SK-N-SH (cell line): Measurements from ENCODE around the gene EXOC6. TPM values are rescaled to one million over a fixed set of nuclear protein-coding genes. Genes with fewer than 3 reads are reported as not detected.

Source experiments
- CTCF ChIA-PET: fragments of 300-600, 350-600 bp; formaldehyde crosslinking; extraction: SDS; loops from one replicate; lab custom pipeline; 2021; lab: Yijun Ruan, JAX
- POLR2A ChIA-PET: fragments of 350-600 bp; sonication (Branson Sonifier 250); formaldehyde crosslinking; extraction: SDS; loops from one replicate; lab custom pipeline; 2020; ENCODE audit warnings: antibody characterized with exemption, inconsistent platforms; lab: Yijun Ruan, JAX
- DNase-seq: peaks from one replicate; pipeline ENCODE4 v3.0.0; 2012
- H2AFZ ChIP-seq: fragments of 200-600 bp; sonication (generic); 2 replicates; pipeline ENCODE4 v1.8.1; 2016; ENCODE audit warnings: antibody characterized with exemption, mild to moderate bottlenecking, low read depth
- H3F3A ChIP-seq: fragments of 200-600 bp; sonication (generic); replicated peaks from 2 replicates; pipeline ENCODE3; 2016; ENCODE audit warnings: antibody characterized with exemption, mild to moderate bottlenecking; ENCODE audit not compliant: insufficient read depth
- H3K27ac ChIP-seq, 2 experiments: fragments of 200-500 bp in 1 of 2; fragments of 200-600 bp in 1 of 2; sonication (Bioruptor generic) in 1 of 2; sonication (generic), shearing (Covaris generic) in 1 of 2; 2 replicates each; pipeline versions ENCODE4 v1.5.1 to v1.6.1; 2014 to 2016; ENCODE audit warnings: low read depth in 2 of 2, inconsistent platforms in 1 of 2, low read length in 1 of 2, mild to moderate bottlenecking in 1 of 2, mixed read lengths in 1 of 2
- H3K27me3 ChIP-seq: fragments of 200-600 bp; sonication (generic), shearing (Covaris generic); 2 replicates; pipeline ENCODE4 v1.6.1; 2016; ENCODE audit warnings: mixed run types; ENCODE audit not compliant: insufficient read depth
- H3K36me3 ChIP-seq, 2 experiments: fragments of 200-500 bp in 1 of 2; fragments of 200-600 bp in 1 of 2; sonication (Bioruptor generic) in 1 of 2; sonication (generic) in 1 of 2; replicated peaks in 1 of 2; 2 replicates each; pipeline versions ENCODE3 to v1.5.1; 2014 to 2016; ENCODE audit warnings: low read length in 1 of 2, mild to moderate bottlenecking in 1 of 2; ENCODE audit not compliant: insufficient read depth in 2 of 2, control insufficient read depth in 1 of 2
- H3K4me1 ChIP-seq, 2 experiments: fragments of 200-500 bp in 1 of 2; fragments of 200-600 bp in 1 of 2; sonication (Bioruptor generic) in 1 of 2; sonication (generic), shearing (Covaris generic) in 1 of 2; 2 replicates each; pipeline versions ENCODE4 v1.5.1 to v1.6.1; 2014 to 2016; ENCODE audit warnings: low read depth in 1 of 2, low read length in 1 of 2, mixed run types in 1 of 2; ENCODE audit not compliant: insufficient read depth in 2 of 2, control insufficient read depth in 1 of 2
- H3K4me2 ChIP-seq: fragments of 200-600 bp; sonication (generic), shearing (Covaris generic); 2 replicates; pipeline ENCODE4 v1.6.1; 2017; ENCODE audit warnings: mixed run types
- H3K4me3 ChIP-seq, 2 experiments: fragments of 200-500 bp in 1 of 2; fragments of 200-600 bp in 1 of 2; sonication (Bioruptor generic) in 1 of 2; sonication (generic), shearing (Covaris generic) in 1 of 2; 2 replicates each; pipeline versions ENCODE4 v1.5.1 to v1.8.1; 2014 to 2016; ENCODE audit warnings: low read depth in 2 of 2, inconsistent platforms in 1 of 2, low read length in 1 of 2, mild to moderate bottlenecking in 1 of 2, mixed read lengths in 1 of 2, moderate library complexity in 1 of 2
- H3K79me2 ChIP-seq: fragments of 200-600 bp; sonication (generic); 2 replicates; pipeline ENCODE4 v1.8.1; 2017; ENCODE audit warnings: mild to moderate bottlenecking; ENCODE audit not compliant: insufficient read depth
- H3K9ac ChIP-seq: fragments of 200-600 bp; sonication (generic); 2 replicates; pipeline ENCODE4 v1.6.1; 2017; ENCODE audit warnings: mixed run types
- H3K9me2 ChIP-seq: fragments of 200-600 bp; sonication (generic); 2 replicates; pipeline ENCODE4 v1.6.1; 2017; ENCODE audit warnings: mixed run types
- H3K9me3 ChIP-seq: fragments of 200-600 bp; sonication (generic); 2 replicates; pipeline ENCODE4 v1.6.1; 2017; ENCODE audit warnings: mixed run types, mild to moderate bottlenecking, moderate library complexity
- H4K20me1 ChIP-seq: fragments of 200-600 bp; sonication (generic); 2 replicates; pipeline ENCODE4 v1.6.1; 2017; ENCODE audit warnings: mild to moderate bottlenecking, mixed run types; ENCODE audit not compliant: insufficient read depth
- ELF1 ChIP-seq: IDR thresholded peaks from 2 replicates; pipeline ENCODE4 v1.4.0; 2012
- EP300 ChIP-seq, 2 experiments: IDR thresholded peaks; 2 replicates each; pipeline versions ENCODE4 v1.4.0 to v1.6.1; 2012; ENCODE audit warnings: borderline replicate concordance in 1 of 2, low read depth in 1 of 2, low read length in 1 of 2
- FOXJ3 ChIP-seq: sonication (generic); formaldehyde crosslinking; IDR thresholded peaks from 2 replicates; pipeline ENCODE4 v1.5.1; 2020; ENCODE audit warnings: mild to moderate bottlenecking, missing genetic modification reagents
- FOXM1 ChIP-seq: IDR thresholded peaks from 2 replicates; pipeline ENCODE4 v1.4.0; 2012; ENCODE audit warnings: low read depth, mild to moderate bottlenecking
- GABPA ChIP-seq: IDR thresholded peaks from 2 replicates; pipeline ENCODE4 v1.4.0; 2012; ENCODE audit warnings: low read depth, mild to moderate bottlenecking
- GATA2 ChIP-seq: sonication (generic); formaldehyde crosslinking; IDR thresholded peaks from 2 replicates; pipeline ENCODE4 v1.5.0; 2020; ENCODE audit warnings: mild to moderate bottlenecking, missing genetic modification reagents
- JUND ChIP-seq: IDR thresholded peaks from 2 replicates; pipeline ENCODE4 v1.4.0; 2012
- NFIC ChIP-seq: IDR thresholded peaks from 2 replicates; pipeline ENCODE4 v1.4.0; 2012; ENCODE audit warnings: borderline replicate concordance
- NRF1 ChIP-seq: IDR thresholded peaks from 2 replicates; pipeline ENCODE4 v1.6.1; 2012; ENCODE audit warnings: low read depth, mild to moderate bottlenecking, low read length
- POLR2AphosphoS5 ChIP-seq: IDR thresholded peaks from 2 replicates; pipeline ENCODE4 v1.6.1; 2012; ENCODE audit warnings: low read depth, low read length
- RAD21 ChIP-seq: IDR thresholded peaks from 2 replicates; pipeline ENCODE4 v1.6.1; 2012; ENCODE audit warnings: mild to moderate bottlenecking, low read length
- RFX5 ChIP-seq: IDR thresholded peaks from 2 replicates; pipeline ENCODE4 v1.6.1; 2012; ENCODE audit warnings: mild to moderate bottlenecking, improper control_type of control experiment, low read length
- RXRA ChIP-seq: IDR thresholded peaks from 2 replicates; pipeline ENCODE4 v1.4.0; 2012; ENCODE audit warnings: low read depth, mild to moderate bottlenecking, borderline replicate concordance
- SIN3A ChIP-seq: IDR thresholded peaks from 2 replicates; pipeline ENCODE4 v1.6.1; 2012; ENCODE audit warnings: low read depth, mild to moderate bottlenecking, low read length, moderate library complexity, borderline replicate concordance
- SMC3 ChIP-seq: IDR thresholded peaks from 2 replicates; pipeline ENCODE4 v1.6.1; 2012; ENCODE audit warnings: low read depth, low read length, improper control_type of control experiment
- TAF1 ChIP-seq: IDR thresholded peaks from 2 replicates; pipeline ENCODE4 v1.6.1; 2012; ENCODE audit warnings: low read depth, mild to moderate bottlenecking, low read length, moderate library complexity, borderline replicate concordance
- TCF12 ChIP-seq: IDR thresholded peaks from 2 replicates; pipeline ENCODE4 v1.4.0; 2012
- YY1 ChIP-seq: IDR thresholded peaks from 2 replicates; pipeline ENCODE4 v1.4.0; 2012; ENCODE audit warnings: low read depth, mild to moderate bottlenecking
- WGBS: methylation state at CpG from one replicate; pipeline ENCODE4 v1.1.6; 2017; ENCODE audit warnings: low lambda C conversion rate; 5-methylcytosine and 5-hydroxymethylcytosine counted together
- polyA plus RNA-seq, 3 experiments: library from polyadenylated mRNA; depleted of rRNA; stranded (reverse); fragments of >200 nt; gene quantifications; 2 replicates each; pipeline ENCODE4 v1.2.3, GENCODE V29; 2012
- TF ChIP-seq, protein P1 (sequence below): IDR thresholded peaks from 2 replicates; pipeline ENCODE4 v1.4.0; 2012; ENCODE audit warnings: low read depth, borderline replicate concordance
- TF ChIP-seq, protein P2 (sequence below): IDR thresholded peaks from 2 replicates; pipeline ENCODE4 v1.4.0; 2012; ENCODE audit warnings: low read depth, borderline replicate concordance
- TF ChIP-seq, protein P3 (sequence below): fragments of 150-350 bp; IDR thresholded peaks from 2 replicates; pipeline ENCODE4 v1.6.1; 2017; ENCODE audit warnings: antibody characterized with exemption, low read length, low read depth, borderline replicate concordance
- TF ChIP-seq, protein P4 (sequence below): IDR thresholded peaks from 2 replicates; pipeline ENCODE4 v1.4.0; 2012; ENCODE audit warnings: low read depth
- TF ChIP-seq, protein P5 (sequence below): IDR thresholded peaks from 2 replicates; pipeline ENCODE4; 2012

EXOC6 gene
- polyA plus RNA-seq, 1 of the 3 experiments (the other 2 are of a cell fraction), result 2.3 TPM

DNA sequence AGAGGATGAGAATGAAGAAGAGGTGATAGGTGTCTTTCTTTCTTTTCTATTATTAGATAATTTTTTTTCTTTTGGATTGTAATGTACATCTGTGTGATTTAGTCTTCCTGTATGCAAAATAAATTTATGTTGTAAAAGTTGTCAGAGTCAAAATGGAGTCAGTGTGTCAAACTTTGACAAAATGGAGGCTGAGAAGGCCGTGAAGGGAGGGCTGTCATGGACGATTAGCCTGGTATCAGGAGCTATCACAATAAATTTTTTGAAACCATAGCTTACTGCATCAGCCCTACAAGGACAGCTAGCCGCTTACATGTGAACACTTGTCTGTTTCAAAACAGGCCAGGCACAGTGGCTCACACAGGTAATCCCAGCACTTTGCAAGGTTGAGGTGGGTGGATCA, 67.6 kb downstream of the EXOC6 start:
- POLR2A ChIA-PET, result no interaction called here
- Histone ChIP-seq H3K27me3 (no peaks in the 10 kb centered on the region), H3K4me2 (no peak overlapping the region), H3K4me1 (peaks cover 0 to 2% of the 10 kb centered on the region in 2 experiments; a peak in 1 of 4 replicates), H3K9me3 (0 out of 2 replicates have a peak, but pooled peaks cover 5% of the 10 kb centered on the region)
- TF ChIP-seq NRF1, result no peak
- TF ChIP-seq TAF1, result no peak
- no peak for TF ChIP-seq RAD21
- no peak for TF ChIP-seq FOXJ3
- TF ChIP-seq, protein P1, sequence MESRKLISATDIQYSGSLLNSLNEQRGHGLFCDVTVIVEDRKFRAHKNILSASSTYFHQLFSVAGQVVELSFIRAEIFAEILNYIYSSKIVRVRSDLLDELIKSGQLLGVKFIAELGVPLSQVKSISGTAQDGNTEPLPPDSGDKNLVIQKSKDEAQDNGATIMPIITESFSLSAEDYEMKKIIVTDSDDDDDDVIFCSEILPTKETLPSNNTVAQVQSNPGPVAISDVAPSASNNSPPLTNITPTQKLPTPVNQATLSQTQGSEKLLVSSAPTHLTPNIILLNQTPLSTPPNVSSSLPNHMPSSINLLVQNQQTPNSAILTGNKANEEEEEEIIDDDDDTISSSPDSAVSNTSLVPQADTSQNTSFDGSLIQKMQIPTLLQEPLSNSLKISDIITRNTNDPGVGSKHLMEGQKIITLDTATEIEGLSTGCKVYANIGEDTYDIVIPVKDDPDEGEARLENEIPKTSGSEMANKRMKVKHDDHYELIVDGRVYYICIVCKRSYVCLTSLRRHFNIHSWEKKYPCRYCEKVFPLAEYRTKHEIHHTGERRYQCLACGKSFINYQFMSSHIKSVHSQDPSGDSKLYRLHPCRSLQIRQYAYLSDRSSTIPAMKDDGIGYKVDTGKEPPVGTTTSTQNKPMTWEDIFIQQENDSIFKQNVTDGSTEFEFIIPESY, result no peak
- no peak for TF ChIP-seq POLR2AphosphoS5
- TF ChIP-seq, protein P2, sequence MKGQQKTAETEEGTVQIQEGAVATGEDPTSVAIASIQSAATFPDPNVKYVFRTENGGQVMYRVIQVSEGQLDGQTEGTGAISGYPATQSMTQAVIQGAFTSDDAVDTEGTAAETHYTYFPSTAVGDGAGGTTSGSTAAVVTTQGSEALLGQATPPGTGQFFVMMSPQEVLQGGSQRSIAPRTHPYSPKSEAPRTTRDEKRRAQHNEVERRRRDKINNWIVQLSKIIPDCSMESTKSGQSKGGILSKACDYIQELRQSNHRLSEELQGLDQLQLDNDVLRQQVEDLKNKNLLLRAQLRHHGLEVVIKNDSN, result no peak
- TF ChIP-seq, protein P3, sequence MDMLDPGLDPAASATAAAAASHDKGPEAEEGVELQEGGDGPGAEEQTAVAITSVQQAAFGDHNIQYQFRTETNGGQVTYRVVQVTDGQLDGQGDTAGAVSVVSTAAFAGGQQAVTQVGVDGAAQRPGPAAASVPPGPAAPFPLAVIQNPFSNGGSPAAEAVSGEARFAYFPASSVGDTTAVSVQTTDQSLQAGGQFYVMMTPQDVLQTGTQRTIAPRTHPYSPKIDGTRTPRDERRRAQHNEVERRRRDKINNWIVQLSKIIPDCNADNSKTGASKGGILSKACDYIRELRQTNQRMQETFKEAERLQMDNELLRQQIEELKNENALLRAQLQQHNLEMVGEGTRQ, result no peak
- TF ChIP-seq GABPA, result no peak
- no peak for TF ChIP-seq SMC3
- no peak for TF ChIP-seq TCF12
- no peak for TF ChIP-seq NFIC
- no peak for TF ChIP-seq GATA2 (CRISPR knock-in tag)
- TF ChIP-seq EP300 (IDR thresholded peaks at IDR 0.05; ENCODE audit: borderline replicate concordance in 1 of 2, low read depth in 1 of 2, low read length in 1 of 2), result no peak
- TF ChIP-seq JUND, result no peak
- TF ChIP-seq SIN3A, result no peak
- TF ChIP-seq, all 33 proteins: peak for 0
- DNase-seq, result no peak
- Histone ChIP-seq H3K9ac (no peak overlapping the region), H3K27ac (no peak overlapping the region), H3K36me3 (no peaks in the 10 kb centered on the region), H2AFZ (no peak overlapping the region), H3K79me2 (no peaks in the 10 kb centered on the region), H4K20me1 (no peaks in the 10 kb centered on the region), H3F3A (no peaks in the 10 kb centered on the region), H3K9me2 (no peaks in the 10 kb centered on the region), H3K4me3 (no peak overlapping the region)
- WGBS, result 89% methylated on average over 2 of the region's 3 CpGs
- CTCF ChIA-PET, result interaction anchor here (2.6 kb wide), 1 partner anchor 8 kb away, joined by 17 read pairs; no protein-coding TSS in a partner anchor

DNA sequence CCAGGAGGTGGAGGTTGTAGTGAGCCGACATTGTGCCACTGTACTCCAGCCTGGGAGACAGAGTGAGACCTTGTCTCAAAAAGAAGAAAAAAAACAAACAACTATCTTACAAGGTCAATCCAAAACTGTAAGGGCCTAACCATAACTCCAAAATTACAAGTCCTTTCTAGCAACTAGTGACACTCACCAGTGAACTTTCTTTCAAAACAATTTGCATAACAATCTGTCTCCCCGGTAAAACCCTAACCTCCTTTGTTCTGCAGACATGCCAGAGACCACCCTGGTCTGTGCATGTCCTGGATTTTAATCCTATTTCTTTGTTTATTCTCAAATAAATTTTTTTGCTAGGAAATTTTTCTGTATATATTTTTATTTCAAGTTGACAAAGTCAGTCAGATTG, 68.1 kb downstream of the EXOC6 start:
- no peaks in the 10 kb centered on the region for H3K27me3 ChIP-seq
- H2AFZ ChIP-seq, result no peak overlapping the region
- no peak overlapping the region for H3K4me3 ChIP-seq
- ChIA-PET CTCF (no interaction called here), POLR2A (no interaction called here)
- no peak overlapping the region for H3K4me2 ChIP-seq
- no peaks in the 10 kb centered on the region for H3K79me2 ChIP-seq
- H3K9ac ChIP-seq, result no peak overlapping the region
- no peaks in the 10 kb centered on the region for H3K9me2 ChIP-seq
- H4K20me1 ChIP-seq, result no peaks in the 10 kb centered on the region
- DNase-seq, result no peak
- peaks cover 0 to 2% of the 10 kb centered on the region in 2 experiments; a peak in 1 of 4 replicates for H3K4me1 ChIP-seq
- H3F3A ChIP-seq, result no peaks in the 10 kb centered on the region
- no peak overlapping the region for H3K27ac ChIP-seq
- no peaks in the 10 kb centered on the region for H3K36me3 ChIP-seq
- WGBS, result 95% methylated on average over 2 of the region's 2 CpGs
- 0 out of 2 replicates have a peak, but pooled peaks cover 5% of the 10 kb centered on the region for H3K9me3 ChIP-seq
- TF ChIP-seq POLR2AphosphoS5, result no peak
- TF ChIP-seq, protein P4, sequence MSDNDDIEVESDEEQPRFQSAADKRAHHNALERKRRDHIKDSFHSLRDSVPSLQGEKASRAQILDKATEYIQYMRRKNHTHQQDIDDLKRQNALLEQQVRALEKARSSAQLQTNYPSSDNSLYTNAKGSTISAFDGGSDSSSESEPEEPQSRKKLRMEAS, result no peak
- no peak for TF ChIP-seq ELF1
- TF ChIP-seq RFX5, result no peak
- TF ChIP-seq, protein P1, result no peak
- TF ChIP-seq TCF12, result no peak
- no peak for TF ChIP-seq RXRA
- TF ChIP-seq TAF1, result no peak
- TF ChIP-seq, protein P5, sequence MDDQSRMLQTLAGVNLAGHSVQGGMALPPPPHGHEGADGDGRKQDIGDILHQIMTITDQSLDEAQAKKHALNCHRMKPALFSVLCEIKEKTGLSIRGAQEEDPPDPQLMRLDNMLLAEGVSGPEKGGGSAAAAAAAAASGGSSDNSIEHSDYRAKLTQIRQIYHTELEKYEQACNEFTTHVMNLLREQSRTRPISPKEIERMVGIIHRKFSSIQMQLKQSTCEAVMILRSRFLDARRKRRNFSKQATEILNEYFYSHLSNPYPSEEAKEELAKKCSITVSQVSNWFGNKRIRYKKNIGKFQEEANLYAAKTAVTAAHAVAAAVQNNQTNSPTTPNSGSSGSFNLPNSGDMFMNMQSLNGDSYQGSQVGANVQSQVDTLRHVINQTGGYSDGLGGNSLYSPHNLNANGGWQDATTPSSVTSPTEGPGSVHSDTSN, result no peak
- TF ChIP-seq YY1, result no peak
- TF ChIP-seq EP300 (IDR thresholded peaks at IDR 0.05; ENCODE audit: borderline replicate concordance in 1 of 2, low read depth in 1 of 2, low read length in 1 of 2), result no peak
- no peak for TF ChIP-seq GABPA
- TF ChIP-seq GATA2 (CRISPR knock-in tag), result no peak
- TF ChIP-seq FOXM1, result no peak
